Activated CD8-positive, alpha-beta memory T cell treated with anti-CD3 and anti-CD28 coated beads, Interleukin-2, amount 50 U/mL, for 24 hours (primary cell): Measurements from ENCODE around the gene LRFN2.

ENCODE experiments used
- DNase-seq: peaks from one replicate; pipeline ENCODE4 v3.0.0-alpha.2; 2020; ENCODE audit errors: extremely low read depth

The LRFN2 gene

GRCh38 chr6:40477246-40478126 lies 109.7 kb downstream of the LRFN2 start:
- DNase-seq: no peak

GRCh38 chr6:40476673-40477072 lies 110.5 kb downstream of the LRFN2 start:
- DNase-seq: no peak

- no peak for DNase-seq
Measured at GRCh38 chr6:40474937-40475336, 112.2 kb downstream of the LRFN2 start.

GRCh38 chr6:40473026-40473425 lies 114.1 kb downstream of the LRFN2 start:
- no peak for DNase-seq

- DNase-seq: no peak
Measured at GRCh38 chr6:40472353-40472752, 114.8 kb downstream of the LRFN2 start.

- DNase-seq: no peak
Measured at GRCh38 chr6:40471243-40471642, 115.9 kb downstream of the LRFN2 start.

DNA sequence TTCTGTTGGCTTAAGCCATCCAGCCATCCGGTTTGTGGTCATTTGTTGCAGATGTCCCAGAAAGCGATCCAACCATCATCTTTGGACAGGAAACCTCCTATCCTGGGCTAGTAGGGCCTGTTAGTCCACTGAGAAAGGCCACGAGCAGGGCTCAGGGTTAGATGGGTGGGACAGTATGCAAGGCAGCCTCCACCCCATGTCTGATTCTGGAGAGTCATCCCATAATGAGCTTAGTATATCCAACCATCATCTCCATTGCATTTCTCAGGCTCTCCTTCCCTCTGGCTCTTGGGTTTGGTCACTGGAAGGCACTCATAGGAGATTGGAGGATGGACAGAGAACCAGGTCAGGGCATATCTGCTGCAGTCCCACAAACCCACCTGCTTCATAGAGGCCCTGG lies 117.8 kb downstream of the LRFN2 start:
- no peak for DNase-seq

DNA sequence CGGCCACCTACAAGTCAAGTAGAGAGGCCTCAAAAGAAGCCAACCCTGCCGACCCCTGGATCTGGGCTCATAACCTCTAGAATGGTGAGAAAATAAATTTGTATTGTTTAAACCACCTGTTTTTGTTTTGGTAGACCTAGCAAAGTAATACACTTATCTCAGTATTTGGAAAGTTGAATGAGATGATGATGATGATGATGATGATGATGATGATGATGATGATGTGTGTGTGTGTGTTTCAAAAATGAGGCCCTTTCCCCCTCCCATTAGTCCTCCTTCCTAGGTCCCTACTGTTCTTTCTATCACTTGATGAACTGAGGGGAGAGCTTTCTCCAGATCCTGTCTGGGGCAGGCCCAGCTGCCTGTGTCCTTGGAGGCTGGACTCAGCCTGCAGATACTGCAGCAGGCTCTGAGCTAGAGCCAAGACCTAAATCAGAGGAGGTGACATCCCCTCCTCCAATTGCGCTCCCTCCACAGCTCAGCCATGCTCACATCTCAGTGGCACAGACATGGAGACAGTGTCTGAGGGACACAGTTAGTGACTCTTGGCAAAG lies 120.1 kb downstream of the LRFN2 start:
- no peak for DNase-seq

DNA sequence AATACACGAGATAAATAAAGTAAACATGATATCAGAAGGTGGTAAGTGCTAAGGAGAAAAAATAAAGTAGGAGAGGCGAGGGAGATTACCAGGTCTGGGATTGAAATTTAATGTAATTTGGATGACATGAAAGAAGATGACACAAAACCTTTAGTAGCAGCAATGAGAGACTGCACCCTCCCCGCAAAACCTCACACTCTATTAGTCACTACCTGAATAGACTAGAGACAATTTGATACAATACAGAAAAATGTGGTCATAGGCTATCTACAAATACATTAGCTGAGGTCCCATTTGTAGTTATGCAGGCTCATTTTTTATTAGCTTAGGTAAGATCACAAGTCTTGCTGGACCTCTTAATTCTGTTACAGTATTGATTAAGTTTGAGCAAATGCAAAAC lies 125.5 kb downstream of the LRFN2 start:
- DNase-seq: no peak

DNA sequence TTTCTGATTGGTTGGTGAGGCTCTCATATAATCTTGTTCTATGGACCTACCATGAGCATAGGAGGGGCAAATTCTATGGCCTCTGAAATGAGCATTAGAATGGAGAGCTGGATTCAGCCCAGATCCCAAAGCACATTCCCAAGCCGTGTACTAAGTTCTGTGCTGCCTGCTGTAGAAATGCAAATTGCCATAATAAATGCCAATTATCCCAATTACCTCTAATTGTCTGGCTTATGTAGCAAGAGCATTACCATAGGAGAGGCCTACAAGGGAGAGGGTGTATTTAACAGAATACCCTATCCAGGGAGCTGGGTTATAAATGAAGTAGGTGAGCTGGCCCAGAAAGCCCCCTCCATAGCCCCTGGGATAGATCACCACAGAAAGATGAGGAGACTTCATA lies 126.8 kb downstream of the LRFN2 start:
- no peak for DNase-seq

DNA sequence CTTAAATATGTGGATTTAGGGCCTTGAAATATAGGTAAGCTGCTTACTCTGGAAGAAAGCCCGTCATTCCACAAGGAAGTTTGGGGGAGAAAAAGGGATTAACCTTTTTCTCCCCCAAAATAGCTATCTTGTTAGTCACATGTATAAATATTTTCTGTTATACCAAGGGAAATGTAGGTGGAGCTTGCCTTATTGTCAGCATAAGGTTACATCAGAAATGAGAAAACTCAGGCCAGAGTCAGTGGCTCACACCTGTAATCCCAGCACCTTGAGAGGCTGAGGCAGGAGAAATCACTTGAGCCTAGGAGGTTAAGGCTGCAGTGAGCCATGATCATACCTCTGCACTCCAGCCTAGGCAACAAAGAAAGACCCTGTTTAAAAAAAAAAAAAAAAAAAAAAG lies 129.9 kb downstream of the LRFN2 start:
- no peak for DNase-seq

GRCh38 chr6:40456390-40457013 lies 130.7 kb downstream of the LRFN2 start:
- no peak for DNase-seq

- no peak for DNase-seq
Measured at GRCh38 chr6:40455686-40456389, 131.3 kb downstream of the LRFN2 start.

DNA sequence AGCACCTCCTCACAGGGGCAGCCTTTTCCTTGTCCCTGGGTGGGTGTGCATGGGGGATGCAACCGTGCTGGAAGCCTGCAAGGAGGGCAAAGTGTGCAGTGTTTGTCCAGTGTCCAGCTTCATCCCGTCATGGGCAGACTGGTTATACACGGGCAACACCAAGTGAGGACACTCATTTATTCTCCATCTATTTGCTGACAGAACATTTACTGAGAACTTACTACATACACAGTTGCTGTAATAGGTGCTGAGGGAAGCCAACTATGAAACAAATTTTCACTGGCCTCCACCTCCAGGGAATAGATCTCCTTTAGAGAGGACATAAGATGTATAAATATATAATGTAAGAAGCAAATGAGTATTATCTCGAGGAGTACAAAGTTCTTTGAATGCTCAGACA lies 136.7 kb downstream of the LRFN2 start:
- DNase-seq: no peak

GRCh38 chr6:40444811-40445210 lies 142.4 kb downstream of the LRFN2 start:
- DNase-seq: no peak

GRCh38 chr6:40444312-40444711 lies 142.9 kb downstream of the LRFN2 start:
- DNase-seq: no peak

- DNase-seq: no peak
Measured at GRCh38 chr6:40443842-40444241, 143.3 kb downstream of the LRFN2 start.

GRCh38 chr6:40442591-40442990 lies 144.6 kb downstream of the LRFN2 start:
- DNase-seq: no peak

- no peak for DNase-seq
Measured at GRCh38 chr6:40441150-40441549, 146.0 kb downstream of the LRFN2 start.

DNA sequence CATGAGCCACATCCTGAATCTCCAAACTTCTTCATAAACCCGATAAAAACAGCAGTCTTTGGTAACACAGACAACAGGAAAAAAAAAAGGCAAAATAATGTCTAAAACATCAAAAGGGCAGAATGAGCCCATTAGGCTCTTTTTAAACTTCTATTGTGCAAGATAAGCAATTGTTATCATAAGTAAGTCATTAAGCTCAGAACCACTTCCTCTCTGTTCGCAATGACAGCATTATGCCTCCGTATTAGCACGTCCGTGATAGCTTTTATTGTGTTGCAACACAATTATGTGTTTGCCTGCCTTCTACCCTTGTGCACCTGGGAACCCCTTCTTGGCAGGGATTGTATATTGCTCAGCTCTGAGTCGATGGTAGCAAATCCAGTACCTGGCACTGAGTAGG lies 147.1 kb downstream of the LRFN2 start:
- no peak for DNase-seq

DNA sequence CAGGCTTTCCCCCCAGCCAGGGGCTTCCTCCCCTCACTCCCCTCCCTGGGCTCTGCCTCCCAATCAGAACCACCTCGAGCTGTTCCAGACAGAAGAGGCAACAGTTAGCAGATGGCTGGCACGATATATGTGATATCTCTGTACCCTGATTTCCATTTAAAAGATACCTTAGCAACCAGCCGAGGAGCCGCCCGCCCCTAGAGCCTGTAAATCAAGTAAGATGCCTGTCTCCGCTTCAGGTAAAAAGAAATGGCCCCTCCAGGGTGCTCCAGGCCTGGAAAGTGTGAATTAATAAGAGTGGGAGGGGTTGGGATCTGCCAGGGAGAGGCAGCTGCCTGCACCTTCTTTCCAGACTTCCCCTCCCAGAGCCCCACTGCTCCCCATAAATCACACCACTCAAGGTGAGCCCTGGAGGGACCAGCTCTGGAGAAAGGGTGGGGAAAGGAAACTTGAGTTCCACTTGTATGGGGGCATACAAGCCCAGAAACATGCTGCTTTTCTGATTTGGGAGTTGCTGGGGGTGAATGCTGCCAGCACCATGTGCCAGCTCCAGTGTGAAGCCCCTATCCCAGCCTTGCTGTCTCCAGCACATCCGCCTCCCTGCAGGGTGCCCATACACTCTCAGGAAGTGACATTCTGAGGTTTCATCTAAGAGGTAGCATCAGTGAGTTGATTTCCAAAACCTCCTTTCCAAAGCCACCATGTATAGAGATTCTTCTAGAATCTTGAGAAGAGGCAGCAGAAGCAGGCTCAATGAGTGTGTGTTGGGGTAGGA lies 148.0 kb downstream of the LRFN2 start:
- DNase-seq: no peak
